OCI-LY3 (cell line): ENCODE measurements around the gene CES3.

Source experiments
- H2AFZ ChIP-seq: fragments of 200-600, 300-600 bp; shearing (Covaris generic); 2 replicates; pipeline ENCODE4 v1.6.0; 2014; ENCODE audit warnings: antibody characterized with exemption, low read depth, low read length
- H3K27ac ChIP-seq: fragments of 200-600, 300-600 bp; sonication (generic); 2 replicates; pipeline ENCODE4 v1.5.1; 2014; ENCODE audit warnings: mild to moderate bottlenecking, low read length, moderate library complexity, mixed read lengths
- H3K27me3 ChIP-seq: fragments of 200-600, 300-600 bp; sonication (generic); 2 replicates; pipeline ENCODE4 v1.6.1; 2014; ENCODE audit warnings: low read depth, low read length, mixed read lengths
- H3K36me3 ChIP-seq: fragments of 200-600, 300-600 bp; sonication (generic); replicated peaks from 2 replicates; pipeline ENCODE3; 2014; ENCODE audit warnings: low read depth, low read length, mixed read lengths
- H3K4me1 ChIP-seq: fragments of 300-600, 200-600 bp; sonication (generic); 2 replicates; pipeline ENCODE4 v1.6.1; 2014; ENCODE audit warnings: low read length, mixed read lengths
- H3K4me2 ChIP-seq: fragments of 200-600, 300-600 bp; sonication (generic); 2 replicates; pipeline ENCODE4 v1.6.1; 2014; ENCODE audit warnings: low read length, mixed read lengths
- H3K4me3 ChIP-seq: fragments of 300-600, 200-600 bp; sonication (generic); 2 replicates; pipeline ENCODE4 v1.5.1; 2014; ENCODE audit warnings: antibody characterized with exemption, mild to moderate bottlenecking, low read length, moderate library complexity
- H3K79me2 ChIP-seq: fragments of 300-600, 200-600 bp; shearing (Covaris generic); 2 replicates; pipeline ENCODE4 v1.6.1; 2014; ENCODE audit warnings: mild to moderate bottlenecking, low read length, mixed read lengths
- H3K9ac ChIP-seq: fragments of 300-600, 200-600 bp; shearing (Covaris generic); 2 replicates; pipeline ENCODE4 v1.6.0; 2014; ENCODE audit warnings: mild to moderate bottlenecking, low read length, moderate library complexity
- H3K9me3 ChIP-seq: fragments of 200-600, 300-600 bp; shearing (Covaris generic); 2 replicates; pipeline ENCODE4 v1.6.1; 2014; ENCODE audit warnings: low read length, mixed read lengths; ENCODE audit not compliant: insufficient read depth
- H4K20me1 ChIP-seq: fragments of 200-600, 300-600 bp; sonication (generic); 2 replicates; pipeline ENCODE4 v1.6.1; 2016; ENCODE audit warnings: low read length, mixed read lengths; ENCODE audit not compliant: insufficient read depth
- CTCF ChIP-seq: fragments of 200-600, 300-600 bp; sonication (generic); IDR thresholded peaks from 2 replicates; pipeline ENCODE4 v1.5.1; 2014; ENCODE audit warnings: antibody characterized with exemption, low read length, low read depth
- EZH2phosphoT487 ChIP-seq: fragments of 200-600 bp; shearing (Covaris generic); IDR thresholded peaks from 2 replicates; pipeline ENCODE4 v1.6.1; 2018; ENCODE audit warnings: antibody characterized with exemption, mixed run types, low read depth

The CES3 gene

GRCh38 chr16:66924527-66925321, 36.3 kb upstream of the CES3 start:
- TF ChIP-seq EZH2phosphoT487 (no peak), CTCF (no peak)
- Histone ChIP-seq H3K36me3 (no peaks in the 10 kb centered on the region), H3K27ac (no peak overlapping the region), H3K79me2 (no peaks in the 10 kb centered on the region), H3K4me3 (peak overlapping the region; percentile 48), H3K27me3 (no peaks in the 10 kb centered on the region), H3K9ac (no peak overlapping the region), H3K4me2 (peak overlapping the region; percentile 41), H4K20me1 (no peaks in the 10 kb centered on the region), H2AFZ (no peak overlapping the region), H3K4me1 (peaks cover 17% of the 10 kb centered on the region), H3K9me3 (no peaks in the 10 kb centered on the region)

- no peaks in the 10 kb centered on the region for H3K79me2 ChIP-seq
- H3K27me3 ChIP-seq: no peaks in the 10 kb centered on the region
- no peak within 1 kb of the TSS for H3K27ac ChIP-seq
- H2AFZ ChIP-seq: no peak within 1 kb of the TSS
- H3K4me1 ChIP-seq: peaks cover 17% of the 10 kb centered on the region
- peak within 1 kb of the TSS; percentile 48 for H3K4me3 ChIP-seq
- peak within 1 kb of the TSS; percentile 41 for H3K4me2 ChIP-seq
- TF ChIP-seq CTCF (no peak), EZH2phosphoT487 (no peak)
- no peaks in the 10 kb centered on the region for H3K9me3 ChIP-seq
- H4K20me1 ChIP-seq: no peaks in the 10 kb centered on the region
- H3K9ac ChIP-seq: no peak within 1 kb of the TSS
- no peaks in the 10 kb centered on the region for H3K36me3 ChIP-seq
Measured at GRCh38 chr16:66925322-66925840, 35.7 kb upstream of the CES3 start, which contains the start of gene RRAD. RRAD (minus strand) TSS chr16:66925535; CDS start chr16:66925179, 356 bp downstream.

GRCh38 chr16:66926171-66926947, 34.7 kb upstream of the CES3 start:
- H3K4me2 ChIP-seq: peak overlapping the region; percentile 3; the same call in 1 of the 2 replicates
- H4K20me1 ChIP-seq: no peaks in the 10 kb centered on the region
- TF ChIP-seq CTCF (no peak), EZH2phosphoT487 (no peak)
- no peak overlapping the region for H2AFZ ChIP-seq
- H3K9ac ChIP-seq: no peak overlapping the region
- H3K27me3 ChIP-seq: no peaks in the 10 kb centered on the region
- H3K36me3 ChIP-seq: no peaks in the 10 kb centered on the region
- H3K4me1 ChIP-seq: peaks cover 17% of the 10 kb centered on the region
- H3K79me2 ChIP-seq: no peaks in the 10 kb centered on the region
- H3K9me3 ChIP-seq: no peaks in the 10 kb centered on the region
- H3K27ac ChIP-seq: no peak overlapping the region
- H3K4me3 ChIP-seq: no peak overlapping the region

GRCh38 chr16:66926961-66927436, 34.1 kb upstream of the CES3 start:
- H3K9me3 ChIP-seq: no peaks in the 10 kb centered on the region
- TF ChIP-seq EZH2phosphoT487: no peak
- TF ChIP-seq CTCF: no peak
- H3K4me2 ChIP-seq: peak overlapping the region; percentile 3; the same call in 1 of the 2 replicates
- no peak overlapping the region for H2AFZ ChIP-seq
- H3K36me3 ChIP-seq: peaks cover 3% of the 10 kb centered on the region
- no peak overlapping the region for H3K4me3 ChIP-seq
- H3K4me1 ChIP-seq: peaks cover 17% of the 10 kb centered on the region
- no peaks in the 10 kb centered on the region for H3K27me3 ChIP-seq
- no peaks in the 10 kb centered on the region for H4K20me1 ChIP-seq
- no peaks in the 10 kb centered on the region for H3K79me2 ChIP-seq
- no peak overlapping the region for H3K27ac ChIP-seq
- no peak overlapping the region for H3K9ac ChIP-seq
